ENCODE measurements around the gene SLC35B1. TPM values are rescaled to one million over a fixed set of nuclear protein-coding genes. Genes with fewer than 3 reads are reported as not detected.

SLC35B1 gene
- total RNA-seq, 1 donor from 2014 or later, result 67.4 TPM

DNA sequence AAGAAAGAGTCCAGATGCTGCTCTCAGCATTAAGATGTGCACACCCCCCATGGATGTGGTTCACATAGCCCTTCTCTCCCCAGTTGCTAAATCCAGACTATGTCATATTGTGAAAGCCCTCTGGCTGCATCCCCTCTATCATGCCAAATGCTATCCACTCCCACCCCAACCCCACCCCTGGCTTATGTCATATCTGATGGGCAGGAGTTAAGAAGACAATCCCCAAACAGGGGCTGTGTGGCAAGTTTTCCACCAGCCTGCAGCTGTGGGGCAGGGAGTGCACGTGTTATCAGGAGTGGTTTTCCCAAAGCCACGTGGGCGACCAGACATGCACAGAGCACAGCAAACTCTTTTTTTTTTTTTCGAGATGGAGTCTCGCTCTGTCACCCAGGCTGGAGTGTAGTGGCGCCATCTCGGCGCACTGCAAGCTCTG, 46.2 kb upstream of the SLC35B1 start:
- H3K4me1 Mint-ChIP-seq (ENCODE audit: low read depth), result no peaks in the 10 kb centered on the region
- DNase-seq (ENCODE audit: low spot score, unreplicated experiment), result no peak
- H3K36me3 Mint-ChIP-seq (ENCODE audit: insufficient read depth), result peaks cover 2% of the 10 kb centered on the region
- TF ChIP-seq, protein P1, sequence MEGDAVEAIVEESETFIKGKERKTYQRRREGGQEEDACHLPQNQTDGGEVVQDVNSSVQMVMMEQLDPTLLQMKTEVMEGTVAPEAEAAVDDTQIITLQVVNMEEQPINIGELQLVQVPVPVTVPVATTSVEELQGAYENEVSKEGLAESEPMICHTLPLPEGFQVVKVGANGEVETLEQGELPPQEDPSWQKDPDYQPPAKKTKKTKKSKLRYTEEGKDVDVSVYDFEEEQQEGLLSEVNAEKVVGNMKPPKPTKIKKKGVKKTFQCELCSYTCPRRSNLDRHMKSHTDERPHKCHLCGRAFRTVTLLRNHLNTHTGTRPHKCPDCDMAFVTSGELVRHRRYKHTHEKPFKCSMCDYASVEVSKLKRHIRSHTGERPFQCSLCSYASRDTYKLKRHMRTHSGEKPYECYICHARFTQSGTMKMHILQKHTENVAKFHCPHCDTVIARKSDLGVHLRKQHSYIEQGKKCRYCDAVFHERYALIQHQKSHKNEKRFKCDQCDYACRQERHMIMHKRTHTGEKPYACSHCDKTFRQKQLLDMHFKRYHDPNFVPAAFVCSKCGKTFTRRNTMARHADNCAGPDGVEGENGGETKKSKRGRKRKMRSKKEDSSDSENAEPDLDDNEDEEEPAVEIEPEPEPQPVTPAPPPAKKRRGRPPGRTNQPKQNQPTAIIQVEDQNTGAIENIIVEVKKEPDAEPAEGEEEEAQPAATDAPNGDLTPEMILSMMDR (IDR thresholded peaks at IDR 0.05; ENCODE audit: unreplicated experiment), result no peak
- no peak overlapping the region for H3K4me3 Mint-ChIP-seq (ENCODE audit: low read depth)
- H3K27me3 Mint-ChIP-seq, result no peaks in the 10 kb centered on the region
- H3K9me3 Mint-ChIP-seq (ENCODE audit: low read depth), result no peaks in the 10 kb centered on the region
- H3K27ac Mint-ChIP-seq, result no peak overlapping the region

DNA sequence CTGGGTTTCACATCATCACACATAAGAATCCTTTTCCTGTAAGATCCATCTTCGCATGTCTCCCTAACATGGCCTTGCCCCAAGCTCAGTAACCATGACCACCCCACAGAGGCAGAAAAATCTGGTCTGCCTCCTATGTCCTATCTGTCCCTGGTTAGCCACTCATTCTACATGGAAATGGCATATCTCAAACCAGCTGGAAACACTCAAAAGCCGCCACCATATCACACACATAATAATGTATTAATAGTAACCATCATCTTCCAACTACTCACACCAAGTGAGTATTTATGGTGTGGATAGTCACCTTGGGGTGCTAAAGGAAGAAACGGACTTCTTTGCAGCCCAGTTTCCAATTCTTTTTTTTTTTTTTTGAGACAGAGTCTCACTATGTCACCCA, 44.7 kb upstream of the SLC35B1 start:
- TF ChIP-seq, protein P1 (IDR thresholded peaks at IDR 0.05; ENCODE audit: unreplicated experiment), result no peak
- no peak for DNase-seq (ENCODE audit: low spot score, unreplicated experiment)
- H3K27ac Mint-ChIP-seq, result no peak overlapping the region
- no peaks in the 10 kb centered on the region for H3K27me3 Mint-ChIP-seq
- no peaks in the 10 kb centered on the region for H3K9me3 Mint-ChIP-seq (ENCODE audit: low read depth)
- H3K4me3 Mint-ChIP-seq (ENCODE audit: low read depth), result no peak overlapping the region
- no peaks in the 10 kb centered on the region for H3K4me1 Mint-ChIP-seq (ENCODE audit: low read depth)
- peaks cover 2% of the 10 kb centered on the region for H3K36me3 Mint-ChIP-seq (ENCODE audit: insufficient read depth)

DNA sequence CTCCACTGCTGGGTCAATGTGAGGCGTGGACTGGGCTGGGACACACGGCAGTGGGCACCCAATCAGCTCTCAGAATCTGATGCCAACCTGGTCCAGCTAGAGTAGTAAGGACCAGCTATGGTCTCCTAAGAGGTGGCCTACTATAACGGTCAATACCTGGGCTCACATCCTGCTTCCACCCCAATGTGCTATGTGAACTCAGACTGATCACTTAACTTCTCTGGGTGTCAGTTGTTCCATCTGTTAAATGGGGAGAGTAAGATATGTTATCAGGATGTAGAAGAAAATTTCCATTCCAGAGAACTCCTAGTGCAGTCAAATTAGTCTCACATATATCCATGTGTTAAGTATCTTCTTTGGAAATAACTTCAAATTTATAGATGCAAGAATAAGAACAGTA, 42.0 kb upstream of the SLC35B1 start:
- H3K4me1 Mint-ChIP-seq (ENCODE audit: low read depth), result peaks cover 1% of the 10 kb centered on the region
- H3K4me3 Mint-ChIP-seq (ENCODE audit: low read depth), result no peak overlapping the region
- H3K9me3 Mint-ChIP-seq (ENCODE audit: low read depth), result no peaks in the 10 kb centered on the region

GRCh38 chr17:49748791-49749190, 41.0 kb upstream of the SLC35B1 start:
- TF ChIP-seq, protein P1 (IDR thresholded peaks at IDR 0.05; ENCODE audit: unreplicated experiment), result no peak
- no peak for DNase-seq (ENCODE audit: low spot score, unreplicated experiment)
- no peaks in the 10 kb centered on the region for H3K9me3 Mint-ChIP-seq (ENCODE audit: low read depth)
- H3K4me3 Mint-ChIP-seq (ENCODE audit: low read depth), result no peak overlapping the region
- peaks cover 2% of the 10 kb centered on the region for H3K36me3 Mint-ChIP-seq (ENCODE audit: insufficient read depth)
- peaks cover 1% of the 10 kb centered on the region for H3K4me1 Mint-ChIP-seq (ENCODE audit: low read depth)
- H3K27ac Mint-ChIP-seq, result no peak overlapping the region
- no peaks in the 10 kb centered on the region for H3K27me3 Mint-ChIP-seq

More for the DNA sequence above, 42.0 kb upstream of the SLC35B1 start:
- no peak overlapping the region for H3K27ac Mint-ChIP-seq
- no peak for DNase-seq (ENCODE audit: low spot score, unreplicated experiment)
- peaks cover 2% of the 10 kb centered on the region for H3K36me3 Mint-ChIP-seq (ENCODE audit: insufficient read depth)
- H3K27me3 Mint-ChIP-seq, result no peaks in the 10 kb centered on the region
- TF ChIP-seq, protein P1 (IDR thresholded peaks at IDR 0.05; ENCODE audit: unreplicated experiment), result no peak

GRCh38 chr17:49748223-49748622, 40.5 kb upstream of the SLC35B1 start:
- H3K4me1 Mint-ChIP-seq (ENCODE audit: low read depth), result peaks cover 1% of the 10 kb centered on the region
- H3K36me3 Mint-ChIP-seq (ENCODE audit: insufficient read depth), result peaks cover 2% of the 10 kb centered on the region
- no peak overlapping the region for H3K4me3 Mint-ChIP-seq (ENCODE audit: low read depth)
- no peak for DNase-seq (ENCODE audit: low spot score, unreplicated experiment)
- no peaks in the 10 kb centered on the region for H3K9me3 Mint-ChIP-seq (ENCODE audit: low read depth)
- TF ChIP-seq, protein P1 (IDR thresholded peaks at IDR 0.05; ENCODE audit: unreplicated experiment), result no peak
- H3K27ac Mint-ChIP-seq, result no peak overlapping the region
- no peaks in the 10 kb centered on the region for H3K27me3 Mint-ChIP-seq
